CD4-positive, alpha-beta T cell treated with Interleukin-10 for 1 hour (primary cell): Measurements from ENCODE around the gene MYH15.
"Not testable (repeated sequence)": the region's sequence is repeated elsewhere in the genome, so short reads cannot be mapped to it uniquely, and the experiment has no call there.

ENCODE experiments used
- DNase-seq: peaks from one replicate; pipeline ENCODE4 v3.0.0-alpha.2; 2020

MYH15 gene

GRCh38 chr3:108380128-108380795 lies 130.1 kb downstream of the MYH15 start:
- no peak for DNase-seq

- DNase-seq: not testable (repeated sequence)
Observed at GRCh38 chr3:108378952-108379342, 131.4 kb downstream of the MYH15 start.

GRCh38 chr3:108378153-108378951 lies 132.0 kb downstream of the MYH15 start:
- no peak for DNase-seq

- no peak for DNase-seq
Observed at GRCh38 chr3:108377384-108377783, 133.0 kb downstream of the MYH15 start.

GRCh38 chr3:108376026-108376425 lies 134.4 kb downstream of the MYH15 start:
- no peak for DNase-seq

DNA sequence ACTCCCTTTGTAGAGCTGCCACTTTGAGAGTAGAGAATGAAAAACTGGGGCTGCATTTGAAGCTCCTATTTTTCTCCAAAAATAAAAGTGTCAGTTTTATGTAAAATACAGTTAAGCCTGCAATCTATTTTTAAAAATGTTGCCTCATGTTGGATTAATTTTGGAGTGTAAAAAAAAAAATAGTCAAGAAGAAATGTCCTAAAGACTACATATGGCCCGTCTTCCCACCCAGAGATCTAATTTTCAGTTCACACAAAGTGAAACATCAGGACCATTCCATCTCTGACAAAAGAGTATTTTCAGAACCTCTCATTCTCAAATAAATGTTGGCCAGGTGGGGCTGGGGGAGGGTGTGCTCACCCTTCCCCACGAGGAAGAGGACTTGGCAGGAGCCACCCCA lies 151.4 kb downstream of the MYH15 start:
- DNase-seq: no peak

- DNase-seq: no peak
Observed at GRCh38 chr3:108357042-108357441, 153.4 kb downstream of the MYH15 start.

DNA sequence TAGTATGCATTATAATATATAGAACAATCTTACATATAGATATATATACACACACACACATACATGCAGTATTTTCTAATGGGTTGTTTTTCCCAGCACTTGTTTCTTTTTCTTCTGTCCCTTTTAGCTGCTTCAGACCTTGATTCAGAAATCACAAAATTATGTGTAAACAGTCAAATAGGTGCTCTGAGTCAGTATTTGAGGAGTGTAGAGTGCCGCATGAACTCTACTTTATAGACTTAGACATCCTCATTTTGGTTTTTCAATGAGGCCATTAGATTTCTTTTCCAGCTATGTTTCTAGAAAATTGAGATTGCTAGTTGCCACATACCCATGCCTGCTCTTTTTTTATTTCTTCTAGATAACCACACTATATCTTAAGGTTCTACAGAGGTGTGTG lies 155.8 kb downstream of the MYH15 start:
- DNase-seq: no peak

DNA sequence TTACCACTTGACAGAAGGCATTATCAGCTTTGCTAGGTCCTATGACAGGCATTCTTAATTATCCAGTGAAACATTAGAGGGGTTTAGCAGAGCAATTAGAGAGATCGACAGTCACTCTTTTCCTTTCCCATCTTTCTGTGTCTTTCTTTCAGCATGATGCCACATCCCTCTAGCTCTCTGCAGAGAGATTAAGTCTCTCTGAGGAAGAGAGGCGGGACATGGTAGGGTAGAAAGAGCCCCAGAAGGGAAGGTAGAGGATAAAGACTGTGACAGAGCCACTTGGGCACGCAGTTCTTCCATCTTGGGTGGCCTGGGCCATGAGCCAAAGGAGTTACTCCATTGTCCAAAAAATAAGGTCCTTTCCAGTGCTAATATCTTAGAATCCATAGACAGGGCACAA lies 158.2 kb downstream of the MYH15 start:
- no peak for DNase-seq

GRCh38 chr3:108346301-108347227 lies 163.8 kb downstream of the MYH15 start:
- DNase-seq: no peak

- no peak for DNase-seq
Observed at GRCh38 chr3:108345492-108346205, 164.7 kb downstream of the MYH15 start.

- no peak for DNase-seq
Observed at GRCh38 chr3:108343491-108343890, 166.9 kb downstream of the MYH15 start.

- no peak for DNase-seq
Observed at GRCh38 chr3:108342837-108343486, 167.4 kb downstream of the MYH15 start.

DNA sequence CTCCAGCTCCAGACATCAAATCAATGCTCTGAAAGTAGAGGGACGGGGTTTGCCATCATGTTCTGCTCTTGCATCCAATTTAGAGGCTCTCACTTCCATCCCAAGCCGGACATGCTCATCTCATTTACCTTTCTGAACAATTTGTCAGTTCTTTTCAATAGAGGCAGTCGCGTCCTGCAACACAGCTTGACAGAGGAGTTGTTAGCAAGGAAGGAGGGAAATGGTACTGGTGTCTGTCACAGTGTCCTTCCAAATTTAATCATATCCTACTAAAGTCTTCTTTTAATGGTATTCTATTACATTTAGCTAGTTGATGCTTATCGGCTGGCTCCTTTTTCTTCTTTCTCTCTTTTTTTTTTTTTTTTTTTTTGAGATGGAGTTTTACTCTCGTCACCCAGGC lies 168.5 kb downstream of the MYH15 start:
- no peak for DNase-seq

GRCh38 chr3:108338901-108339545 lies 171.4 kb downstream of the MYH15 start:
- no peak for DNase-seq

DNA sequence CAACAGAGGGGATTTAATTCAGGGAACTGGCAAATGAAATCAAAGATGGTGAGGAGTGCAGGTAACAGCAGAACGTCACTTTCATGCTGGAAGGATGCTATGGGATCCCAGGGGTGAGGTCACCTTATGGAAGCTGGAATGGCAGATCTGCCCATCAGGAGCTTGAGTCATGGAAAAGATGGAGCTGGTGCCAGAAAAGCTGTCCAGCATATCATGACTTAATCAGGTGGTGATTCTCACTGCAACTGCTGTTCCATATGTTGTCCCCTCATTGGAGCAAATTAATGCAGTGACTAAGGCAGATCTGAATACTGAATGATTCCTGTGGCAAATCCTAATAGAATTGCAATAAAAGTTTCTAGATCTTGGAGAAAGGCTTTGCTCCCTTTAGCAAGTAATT lies 175.7 kb downstream of the MYH15 start:
- DNase-seq: no peak

DNA sequence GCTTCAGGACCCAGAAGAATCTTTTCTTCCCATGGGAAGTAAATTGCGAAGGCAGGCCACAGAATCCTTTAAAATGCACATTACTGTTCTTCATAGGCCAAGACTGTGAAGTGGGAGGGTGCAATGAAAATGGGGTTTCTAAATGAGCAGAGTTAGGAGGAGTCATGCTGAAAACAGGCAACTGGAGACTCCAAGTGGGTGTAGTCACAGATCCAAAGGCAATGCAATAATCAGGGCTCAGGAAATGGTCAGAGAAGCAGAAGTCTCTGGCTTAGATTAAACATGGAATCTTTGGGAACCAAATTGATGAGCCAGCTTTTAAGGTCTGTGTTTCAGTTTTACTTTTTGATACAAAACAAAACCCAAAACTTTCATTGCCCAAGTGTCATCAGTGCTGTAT lies 176.4 kb downstream of the MYH15 start:
- DNase-seq: no peak

GRCh38 chr3:108331792-108332191 lies 178.6 kb downstream of the MYH15 start:
- DNase-seq: no peak
